IgD-negative memory B cell (primary cell): Measurements from ENCODE around the gene UBE2R2. TPM values are rescaled to one million over a fixed set of nuclear protein-coding genes. Genes with fewer than 3 reads are reported as not detected.
"Not testable (repeated sequence)": the region's sequence is repeated elsewhere in the genome, so short reads cannot be mapped to it uniquely, and the experiment has no call there.

Source experiments
- H3K27ac Mint-ChIP-seq, 3 donors: one replicate each; pipeline ENCODE4 v1.8.0; 2020 to 2022; ENCODE audit warnings: mild to moderate bottlenecking in 3 of 3, mixed read lengths in 3 of 3, moderate library complexity in 1 of 3
- H3K27me3 Mint-ChIP-seq: one replicate; pipeline ENCODE4 v1.8.0; 2021; ENCODE audit warnings: mixed read lengths
- H3K36me3 Mint-ChIP-seq: one replicate; pipeline ENCODE4 v1.8.0; 2020; ENCODE audit warnings: mild to moderate bottlenecking, mixed read lengths
- H3K4me1 Mint-ChIP-seq, 3 donors: one replicate each; pipeline ENCODE4 v1.8.0; 2020 to 2022; ENCODE audit warnings: mixed read lengths in 3 of 3, mild to moderate bottlenecking in 1 of 3
- H3K4me3 Mint-ChIP-seq, 4 donors: one replicate each; pipeline ENCODE4 v1.8.0; 2020 to 2022; ENCODE audit warnings: mild to moderate bottlenecking in 4 of 4, mixed read lengths in 4 of 4, moderate library complexity in 3 of 4
- H3K9me3 Mint-ChIP-seq, 3 donors: one replicate each; pipeline ENCODE4 v1.8.0; 2020 to 2021; ENCODE audit warnings: mixed read lengths in 3 of 3, mild to moderate bottlenecking in 1 of 3
- polyA plus RNA-seq: library from polyadenylated mRNA; unstranded; fragments of 300-500 nt; fragmentation: Illumina TruSeq; gene quantifications from one replicate; pipeline ENCODE4 v1.2.3, GENCODE V29; 2021

The UBE2R2 gene
- polyA plus RNA-seq, 1 donor from 2014 or later, result 22.6 TPM

- Mint-ChIP-seq H3K36me3 (no peaks in the 10 kb centered on the region), H3K27ac (peak overlapping the region; percentile 98 to 99 (median 99)), H3K9me3 (no peaks in the 10 kb centered on the region), H3K4me1 (peaks cover 39 to 53% (median 46%) of the 10 kb centered on the region in 3 donors), H3K4me3 (peak overlapping the region in 3 of 4 donors; percentile 84 to 97 (median 95)), H3K27me3 (peaks cover 1% of the 10 kb centered on the region)
These were observed 1.2 kb upstream of the UBE2R2 start for GRCh38 chr9:33815781-33816180.

DNA sequence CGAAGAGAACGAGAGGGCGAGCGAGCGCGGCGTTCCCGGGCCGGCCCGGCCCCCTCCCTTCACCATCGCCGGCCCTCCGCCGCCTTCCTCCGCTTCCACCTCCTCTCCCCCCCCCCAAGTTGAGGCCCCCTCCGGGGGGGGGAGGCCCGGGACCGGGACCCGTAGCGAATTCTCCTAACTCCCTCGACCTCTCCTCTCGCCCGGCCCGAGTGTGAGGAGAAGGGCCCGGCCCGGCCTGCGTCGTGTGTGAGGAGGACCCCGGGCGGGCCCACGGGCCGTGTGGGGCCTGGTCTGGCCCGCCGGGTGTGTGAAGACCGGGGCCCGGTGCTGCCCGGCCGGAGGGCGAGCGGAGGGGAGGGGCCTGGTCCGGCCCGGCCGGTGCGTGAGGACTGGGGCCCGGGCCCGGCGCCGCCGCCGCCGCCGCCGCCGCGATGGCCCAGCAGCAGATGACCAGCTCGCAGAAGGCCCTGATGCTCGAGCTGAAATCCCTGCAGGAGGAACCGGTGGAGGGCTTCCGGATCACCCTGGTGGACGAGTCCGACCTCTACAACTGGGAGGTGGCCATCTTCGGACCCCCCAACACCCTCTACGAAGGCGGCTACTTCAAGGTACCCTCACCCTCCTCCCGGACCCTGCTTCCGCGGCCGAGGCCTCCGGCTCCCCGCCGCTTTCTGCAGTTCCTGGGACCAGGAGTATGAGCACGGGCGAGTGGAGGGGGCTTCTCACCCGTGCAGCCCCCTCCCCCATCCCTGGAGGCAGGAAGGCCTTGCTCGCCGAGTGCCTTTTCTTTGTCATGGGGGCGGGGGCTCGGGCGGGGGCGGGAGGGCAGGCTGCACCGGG, 587 bp downstream of the UBE2R2 start:
- Mint-ChIP-seq H3K27ac (peak overlapping the region in 2 of 3 donors; percentile 37 to 88), H3K27me3 (peaks cover 1% of the 10 kb centered on the region), H3K36me3 (no peaks in the 10 kb centered on the region), H3K4me3 (peak overlapping the region; percentile 92 to 97 (median 93)), H3K9me3 (no peaks in the 10 kb centered on the region), H3K4me1 (peaks cover 40 to 50% (median 48%) of the 10 kb centered on the region in 3 donors)

DNA sequence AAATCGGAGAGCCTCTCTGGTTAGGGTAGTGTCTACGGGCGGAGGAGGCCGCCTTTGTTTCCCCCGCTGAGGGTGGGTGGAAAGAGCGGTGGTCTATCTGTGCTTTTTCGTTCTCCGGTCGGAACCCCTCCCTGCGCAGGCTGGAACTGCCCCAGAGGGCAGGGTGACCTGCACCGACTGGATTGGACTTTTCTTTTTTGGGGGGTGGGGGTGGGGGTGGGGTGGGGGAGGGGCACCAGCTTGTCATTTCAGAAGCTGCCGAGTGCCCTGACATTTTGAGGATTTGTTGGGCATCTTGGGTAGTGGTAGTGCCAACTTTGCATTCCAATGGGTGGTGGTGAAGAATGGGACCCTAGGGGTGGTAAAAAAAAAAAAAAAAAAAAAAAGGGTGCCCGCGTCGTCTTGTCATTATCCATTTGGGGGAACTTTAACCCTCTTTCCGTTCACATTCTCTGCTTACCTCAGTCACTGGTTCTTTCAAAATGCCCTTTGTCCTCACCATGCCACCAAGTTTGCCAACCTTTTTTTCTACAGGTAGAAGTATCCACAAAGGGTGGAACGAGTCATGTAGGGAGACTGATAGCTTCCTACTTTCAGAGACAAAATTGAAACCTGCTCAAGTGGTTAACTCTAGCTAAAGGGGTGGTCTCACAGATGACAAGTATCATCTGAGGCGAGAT, 1.3 kb downstream of the UBE2R2 start:
- Mint-ChIP-seq H3K9me3 (no peaks in the 10 kb centered on the region), H3K27ac (peak overlapping the region; percentile 88 to 97 (median 93)), H3K36me3 (no peaks in the 10 kb centered on the region), H3K4me3 (peak overlapping the region; percentile 90 to 94 (median 93)), H3K27me3 (peaks cover 1% of the 10 kb centered on the region), H3K4me1 (peaks cover 40 to 50% (median 48%) of the 10 kb centered on the region in 3 donors)

- Mint-ChIP-seq H3K4me1 (peaks cover 36 to 48% (median 46%) of the 10 kb centered on the region in 3 donors), H3K27ac (peak overlapping the region; percentile 88 to 97 (median 93)), H3K27me3 (peaks cover 1% of the 10 kb centered on the region), H3K4me3 (peak overlapping the region; percentile 90 to 94 (median 93)), H3K9me3 (no peaks in the 10 kb centered on the region), H3K36me3 (no peaks in the 10 kb centered on the region)
These were observed 2.0 kb downstream of the UBE2R2 start for GRCh38 chr9:33818847-33819500.

DNA sequence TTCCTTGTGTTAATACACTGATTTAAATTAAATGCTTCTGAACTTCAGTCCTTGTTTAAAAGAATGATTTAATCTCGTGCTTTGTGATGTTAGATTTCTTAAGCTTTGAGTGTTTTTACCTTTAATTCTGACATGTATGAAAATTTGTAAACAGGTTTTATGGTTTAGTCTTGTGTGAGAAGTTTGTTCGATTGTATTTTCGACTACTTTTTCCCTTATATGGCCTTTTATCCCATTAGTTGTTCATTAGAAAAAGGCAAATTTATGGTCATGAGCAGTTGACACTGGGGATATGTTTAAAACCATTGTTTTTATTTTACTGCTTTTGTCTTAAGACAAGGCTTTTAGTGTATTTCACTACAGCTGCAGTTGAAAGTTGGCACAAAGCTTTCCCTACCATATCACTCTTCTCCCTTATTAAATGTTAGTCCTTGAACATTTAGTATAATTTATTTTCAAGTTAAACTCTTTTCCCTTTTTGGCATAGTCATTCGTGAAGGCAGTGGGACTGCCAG, 3.3 kb downstream of the UBE2R2 start:
- H3K27ac Mint-ChIP-seq, result peak overlapping the region in 1 of 3 donors; percentile 68
- peak overlapping the region in 1 of 4 donors; percentile 82 for H3K4me3 Mint-ChIP-seq
- no peaks in the 10 kb centered on the region for H3K9me3 Mint-ChIP-seq
- peaks cover 32 to 40% (median 35%) of the 10 kb centered on the region in 3 donors for H3K4me1 Mint-ChIP-seq
- H3K27me3 Mint-ChIP-seq, result peaks cover 1% of the 10 kb centered on the region
- no peaks in the 10 kb centered on the region for H3K36me3 Mint-ChIP-seq

DNA sequence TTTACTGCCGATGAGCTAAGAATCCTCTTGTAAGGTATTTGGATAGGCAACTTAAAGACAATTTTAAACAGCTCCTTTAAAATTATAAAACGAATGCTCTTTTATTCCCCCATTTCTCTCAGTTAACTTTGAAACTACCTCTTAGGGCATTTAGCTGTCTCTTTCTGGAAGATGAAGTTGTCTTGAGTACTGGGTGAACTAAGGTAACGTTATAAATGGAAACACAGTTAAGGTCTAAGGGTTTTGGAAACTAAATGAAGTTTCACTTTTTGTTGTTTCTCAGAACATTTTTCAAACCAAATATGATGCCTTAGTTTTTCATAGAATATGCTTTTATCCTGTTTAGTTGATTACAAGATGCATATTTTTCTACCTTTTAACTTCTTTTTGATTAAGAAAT, 6.8 kb downstream of the UBE2R2 start:
- Mint-ChIP-seq H3K4me3 (peak overlapping the region in 1 of 4 donors; percentile 17), H3K4me1 (peaks cover 20 to 25% (median 21%) of the 10 kb centered on the region in 3 donors), H3K27ac (no peak overlapping the region), H3K9me3 (no peaks in the 10 kb centered on the region), H3K27me3 (peaks cover under 1% of the 10 kb centered on the region), H3K36me3 (no peaks in the 10 kb centered on the region)

DNA sequence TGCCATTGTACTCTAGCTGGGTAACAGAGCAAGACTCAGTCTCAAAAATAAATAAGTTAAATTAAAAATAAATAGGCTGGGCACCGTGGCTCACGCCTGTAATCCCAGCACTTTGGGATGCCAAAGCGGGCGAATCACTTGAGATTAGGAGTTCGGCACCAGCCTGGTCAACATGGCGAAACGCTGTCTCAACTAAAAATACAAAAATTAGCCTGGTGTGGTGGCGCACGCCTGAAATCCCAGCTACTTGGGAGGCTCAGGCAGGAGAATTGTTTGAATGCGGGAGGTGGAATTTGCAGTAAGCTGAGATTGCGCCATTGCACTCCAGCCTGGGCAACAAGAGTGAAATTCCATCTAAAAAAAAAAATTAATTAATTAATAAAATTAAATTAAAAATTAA, 10.3 kb downstream of the UBE2R2 start:
- H3K36me3 Mint-ChIP-seq, H3K9me3 Mint-ChIP-seq, H3K4me3 Mint-ChIP-seq, H3K27ac Mint-ChIP-seq, H3K4me1 Mint-ChIP-seq, H3K27me3 Mint-ChIP-seq: not testable (repeated sequence)

GRCh38 chr9:33829641-33830230, 12.8 kb downstream of the UBE2R2 start:
- peaks cover 5 to 10% (median 8%) of the 10 kb centered on the region in 3 donors for H3K4me1 Mint-ChIP-seq
- H3K36me3 Mint-ChIP-seq, H3K27ac Mint-ChIP-seq, H3K9me3 Mint-ChIP-seq, H3K27me3 Mint-ChIP-seq: not testable (repeated sequence)
- H3K4me3 Mint-ChIP-seq, result peak overlapping the region in 1 of 4 donors; percentile 17

DNA sequence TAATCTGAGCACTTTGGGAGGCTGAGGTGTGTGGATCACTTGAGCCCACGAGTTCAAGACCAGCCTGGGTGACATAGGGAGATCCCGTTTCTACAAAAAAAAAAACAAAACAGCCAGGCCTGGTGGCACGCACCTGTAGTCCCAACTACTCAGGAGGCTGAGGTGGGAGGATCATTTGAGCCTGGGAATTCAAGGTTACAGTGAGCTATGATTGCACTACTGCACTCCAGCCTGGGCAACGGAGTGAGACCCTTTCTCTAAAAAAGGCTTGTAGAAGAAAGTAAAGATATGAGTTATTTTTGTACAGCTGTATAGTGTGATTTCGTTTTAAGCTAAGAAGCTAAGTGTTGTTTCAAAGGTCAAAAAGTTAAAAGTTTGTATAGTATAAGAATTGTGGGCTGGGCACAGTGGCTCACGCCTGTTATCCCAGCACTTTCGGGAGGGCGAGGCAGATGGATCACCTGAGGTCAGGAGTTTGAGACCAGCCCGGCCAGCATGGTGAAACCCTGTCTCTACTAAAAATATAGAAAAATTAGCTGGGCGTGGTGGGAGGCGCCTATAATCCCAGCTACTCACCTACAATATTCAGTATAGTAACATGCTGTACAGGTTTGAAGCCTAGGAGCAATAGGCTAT, 18.8 kb downstream of the UBE2R2 start:
- no peaks in the 10 kb centered on the region for H3K27me3 Mint-ChIP-seq
- peaks cover 23 to 35% (median 28%) of the 10 kb centered on the region in 3 donors for H3K4me1 Mint-ChIP-seq
- peak overlapping the region in 1 of 4 donors; percentile 81 for H3K4me3 Mint-ChIP-seq
- peaks cover 11% of the 10 kb centered on the region for H3K36me3 Mint-ChIP-seq
- H3K9me3 Mint-ChIP-seq, result no peaks in the 10 kb centered on the region
- H3K27ac Mint-ChIP-seq, result peak overlapping the region in 2 of 3 donors; percentile 40 to 46

GRCh38 chr9:33836261-33836660, 19.3 kb downstream of the UBE2R2 start:
- not testable (repeated sequence) for H3K27ac Mint-ChIP-seq, H3K9me3 Mint-ChIP-seq, H3K4me3 Mint-ChIP-seq, H3K27me3 Mint-ChIP-seq
- H3K36me3 Mint-ChIP-seq, result peaks cover 11% of the 10 kb centered on the region
- peaks cover 23 to 36% (median 28%) of the 10 kb centered on the region in 3 donors for H3K4me1 Mint-ChIP-seq

DNA sequence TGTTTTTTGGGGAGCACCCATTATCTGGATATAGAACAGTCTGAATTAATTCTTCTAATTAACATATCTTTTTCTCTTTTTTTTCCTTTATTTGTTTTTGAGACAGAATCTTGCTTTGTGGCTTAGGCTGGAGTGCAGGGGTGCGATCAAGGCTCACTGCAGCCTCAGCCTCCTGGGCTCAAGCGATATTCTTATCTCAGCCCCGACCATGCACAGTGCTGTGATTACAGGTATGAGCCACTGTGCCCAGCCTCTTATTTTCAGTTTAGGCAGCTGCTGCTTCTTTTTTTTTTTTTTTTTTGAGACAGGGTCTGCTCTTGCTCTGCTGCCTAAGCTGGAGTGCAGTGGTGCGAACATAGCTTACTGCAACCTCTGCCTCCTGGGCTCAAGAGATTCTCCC, 20.2 kb downstream of the UBE2R2 start:
- H3K9me3 Mint-ChIP-seq, result no peaks in the 10 kb centered on the region
- H3K4me3 Mint-ChIP-seq, result peak overlapping the region in 2 of 4 donors; percentile 23 to 49
- no peak overlapping the region for H3K27ac Mint-ChIP-seq
- H3K4me1 Mint-ChIP-seq, result peaks cover 30 to 44% (median 35%) of the 10 kb centered on the region in 3 donors
- H3K27me3 Mint-ChIP-seq, result no peaks in the 10 kb centered on the region
- peaks cover 11% of the 10 kb centered on the region for H3K36me3 Mint-ChIP-seq

GRCh38 chr9:33840381-33840780, 23.4 kb downstream of the UBE2R2 start:
- Mint-ChIP-seq H3K4me1 (peaks cover 32 to 45% (median 33%) of the 10 kb centered on the region in 3 donors), H3K4me3 (no peak overlapping the region)

GRCh38 chr9:33843312-33843961, 26.5 kb downstream of the UBE2R2 start:
- H3K4me3 Mint-ChIP-seq, result no peak overlapping the region
- H3K27ac Mint-ChIP-seq, result peak overlapping the region; percentile 7 to 84 (median 43)
- no peaks in the 10 kb centered on the region for H3K9me3 Mint-ChIP-seq
- H3K27me3 Mint-ChIP-seq, result no peaks in the 10 kb centered on the region
- peaks cover under 1% of the 10 kb centered on the region for H3K36me3 Mint-ChIP-seq
- H3K4me1 Mint-ChIP-seq, result peaks cover 22 to 43% (median 27%) of the 10 kb centered on the region in 3 donors

More at GRCh38 chr9:33840381-33840780, 23.4 kb downstream of the UBE2R2 start:
- Mint-ChIP-seq H3K27ac (peak overlapping the region in 2 of 3 donors; percentile 4 to 50), H3K27me3 (no peaks in the 10 kb centered on the region), H3K9me3 (no peaks in the 10 kb centered on the region), H3K36me3 (peaks cover 5% of the 10 kb centered on the region)
